ENCODE results near the gene SLC22A23.
A peak's percentile ranks its signal among the peaks of the same experiment; 100 is the strongest.

Gene SLC22A23

DNA sequence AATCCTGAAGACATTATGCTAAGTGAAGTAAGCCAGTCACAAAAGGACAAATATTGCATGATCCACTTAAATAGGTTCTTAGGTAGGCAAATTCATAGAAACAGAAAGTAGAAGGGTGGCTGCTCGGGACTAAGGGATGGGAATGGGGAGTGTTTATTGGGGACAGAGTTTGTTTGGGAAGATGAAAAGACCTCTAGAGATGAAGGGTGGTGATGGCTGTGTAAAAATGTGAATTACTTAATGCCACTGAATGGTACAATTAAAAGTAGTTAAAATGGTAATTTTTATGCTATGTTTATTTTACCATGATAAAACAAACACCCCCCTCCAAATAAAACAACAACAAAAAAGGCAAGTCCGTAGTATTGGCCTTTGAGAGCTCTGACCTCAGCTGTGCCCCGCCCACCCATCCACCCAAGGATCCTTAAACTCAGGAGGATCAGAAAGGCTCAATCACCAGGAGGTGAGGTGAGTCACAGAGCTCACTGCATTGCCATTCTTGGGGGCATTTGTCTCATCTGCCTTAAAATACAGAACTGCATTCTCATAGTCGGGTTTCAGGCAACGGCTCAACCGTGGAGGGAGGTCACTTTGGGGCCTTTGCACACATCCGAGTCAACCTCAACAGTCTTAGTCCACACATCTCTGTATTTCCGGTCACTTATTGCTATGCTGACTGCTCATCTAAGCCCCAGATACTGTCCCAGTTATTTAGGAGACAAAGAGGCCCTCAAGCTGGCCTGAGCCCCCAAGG lies 96.7 kb downstream of the SLC22A23 start:
- H3K4me1 ChIP-seq (ENCODE audit: control insufficient read depth, insufficient read depth, low read length) = peaks cover 12% of the 10 kb centered on the region
- H3K27ac ChIP-seq (ENCODE audit: extremely low read depth, low read depth, low read length) = no peak overlapping the region
- POLR2A ChIA-PET = no interaction called here
- CTCF ChIA-PET = interaction anchor here (1.2 kb wide), 1 partner anchor 372 kb away, joined by 3 read pairs; no protein-coding TSS in a partner anchor
- H3K4me3 ChIP-seq (ENCODE audit: low read depth, low read length) = no peak overlapping the region
- no peaks in the 10 kb centered on the region for H3K36me3 ChIP-seq (ENCODE audit: control insufficient read depth in 2 of 2, insufficient read depth in 1 of 2, low read length in 2 of 2)
- H3K9me3 ChIP-seq (ENCODE audit: control insufficient read depth, insufficient read depth, low read depth, low read length) = no peaks in the 10 kb centered on the region
- TF ChIP-seq GLIS1 (tag by site-specific recombination; IDR thresholded peaks at IDR 0.05) (peak; percentile 32; the same call in 1 of the 2 replicates), ZNF629 (tag by site-specific recombination; IDR thresholded peaks at IDR 0.05) (no peak), ZNF18 (tag by site-specific recombination; IDR thresholded peaks at IDR 0.05) (no peak), GLIS2 (tag by site-specific recombination; IDR thresholded peaks at IDR 0.05) (no peak), EGR2 (tag by site-specific recombination; IDR thresholded peaks at IDR 0.05; ENCODE audit: low read depth) (0 out of 2 replicates have a peak, but pooled peaks have one; percentile 11), KLF9 (tag by site-specific recombination; IDR thresholded peaks at IDR 0.05; ENCODE audit: low read depth) (0 out of 2 replicates have a peak, but pooled peaks have one; percentile 18), ZBTB1 (tag by site-specific recombination; IDR thresholded peaks at IDR 0.05) (no peak), BCL11B (tag by site-specific recombination; IDR thresholded peaks at IDR 0.05; ENCODE audit: low read depth) (no peak), SCRT2 (tag by site-specific recombination; IDR thresholded peaks at IDR 0.05) (no peak), ZNF148 (tag by site-specific recombination; IDR thresholded peaks at IDR 0.05; ENCODE audit: borderline replicate concordance) (no peak), PRDM1 (tag by site-specific recombination; IDR thresholded peaks at IDR 0.05) (no peak), GLI2 (tag by site-specific recombination; IDR thresholded peaks at IDR 0.05; ENCODE audit: borderline replicate concordance, low read depth) (no peak), ZNF561 (tag by site-specific recombination; IDR thresholded peaks at IDR 0.05; ENCODE audit: borderline replicate concordance) (no peak), ZNF830 (tag by site-specific recombination; IDR thresholded peaks at IDR 0.05; ENCODE audit: low read depth) (no peak), TCF7L2 (IDR thresholded peaks at IDR 0.05; ENCODE audit: borderline replicate concordance, low read depth, low read length) (no peak), ZNF292 (tag by site-specific recombination; IDR thresholded peaks at IDR 0.05; ENCODE audit: borderline replicate concordance, low read depth) (no peak), SCRT1 (tag by site-specific recombination; IDR thresholded peaks at IDR 0.05; ENCODE audit: borderline replicate concordance) (no peak), ZNF777 (tag by site-specific recombination; IDR thresholded peaks at IDR 0.05; ENCODE audit: borderline replicate concordance) (no peak), BCL6B (tag by site-specific recombination; IDR thresholded peaks at IDR 0.05) (no peak), ZFP69B (tag by site-specific recombination; IDR thresholded peaks at IDR 0.05) (no peak), ZNF324 (tag by site-specific recombination; IDR thresholded peaks at IDR 0.05) (no peak)
- TF ChIP-seq, protein P1, sequence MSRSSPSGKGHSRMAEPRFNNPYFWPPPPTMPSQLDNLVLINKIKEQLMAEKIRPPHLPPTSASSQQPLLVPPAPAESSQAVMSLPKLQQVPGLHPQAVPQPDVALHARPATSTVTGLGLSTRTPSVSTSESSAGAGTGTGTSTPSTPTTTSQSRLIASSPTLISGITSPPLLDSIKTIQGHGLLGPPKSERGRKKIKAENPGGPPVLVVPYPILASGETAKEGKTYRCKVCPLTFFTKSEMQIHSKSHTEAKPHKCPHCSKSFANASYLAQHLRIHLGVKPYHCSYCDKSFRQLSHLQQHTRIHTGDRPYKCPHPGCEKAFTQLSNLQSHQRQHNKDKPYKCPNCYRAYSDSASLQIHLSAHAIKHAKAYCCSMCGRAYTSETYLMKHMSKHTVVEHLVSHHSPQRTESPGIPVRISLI (tag by site-specific recombination; IDR thresholded peaks at IDR 0.05) = no peak
- TF ChIP-seq, protein P2, sequence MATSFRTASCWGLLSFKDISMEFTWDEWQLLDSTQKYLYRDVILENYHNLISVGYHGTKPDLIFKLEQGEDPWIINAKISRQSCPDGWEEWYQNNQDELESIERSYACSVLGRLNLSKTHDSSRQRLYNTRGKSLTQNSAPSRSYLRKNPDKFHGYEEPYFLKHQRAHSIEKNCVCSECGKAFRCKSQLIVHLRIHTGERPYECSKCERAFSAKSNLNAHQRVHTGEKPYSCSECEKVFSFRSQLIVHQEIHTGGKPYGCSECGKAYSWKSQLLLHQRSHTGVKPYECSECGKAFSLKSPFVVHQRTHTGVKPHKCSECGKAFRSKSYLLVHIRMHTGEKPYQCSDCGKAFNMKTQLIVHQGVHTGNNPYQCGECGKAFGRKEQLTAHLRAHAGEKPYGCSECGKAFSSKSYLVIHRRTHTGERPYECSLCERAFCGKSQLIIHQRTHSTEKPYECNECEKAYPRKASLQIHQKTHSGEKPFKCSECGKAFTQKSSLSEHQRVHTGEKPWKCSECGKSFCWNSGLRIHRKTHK (tag by site-specific recombination; IDR thresholded peaks at IDR 0.05) = no peak
- TF ChIP-seq, protein P3, sequence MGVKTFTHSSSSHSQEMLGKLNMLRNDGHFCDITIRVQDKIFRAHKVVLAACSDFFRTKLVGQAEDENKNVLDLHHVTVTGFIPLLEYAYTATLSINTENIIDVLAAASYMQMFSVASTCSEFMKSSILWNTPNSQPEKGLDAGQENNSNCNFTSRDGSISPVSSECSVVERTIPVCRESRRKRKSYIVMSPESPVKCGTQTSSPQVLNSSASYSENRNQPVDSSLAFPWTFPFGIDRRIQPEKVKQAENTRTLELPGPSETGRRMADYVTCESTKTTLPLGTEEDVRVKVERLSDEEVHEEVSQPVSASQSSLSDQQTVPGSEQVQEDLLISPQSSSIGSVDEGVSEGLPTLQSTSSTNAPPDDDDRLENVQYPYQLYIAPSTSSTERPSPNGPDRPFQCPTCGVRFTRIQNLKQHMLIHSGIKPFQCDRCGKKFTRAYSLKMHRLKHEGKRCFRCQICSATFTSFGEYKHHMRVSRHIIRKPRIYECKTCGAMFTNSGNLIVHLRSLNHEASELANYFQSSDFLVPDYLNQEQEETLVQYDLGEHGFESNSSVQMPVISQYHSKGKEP (tag by site-specific recombination; IDR thresholded peaks at IDR 0.05) = no peak
